HepG2 (cell line): ENCODE data around the gene SERTAD3.

ENCODE experiments used
- ARID2 ChIP-seq: sonication (generic); formaldehyde crosslinking; IDR thresholded peaks from 2 replicates; pipeline ENCODE4 v1.8.1; 2022; ENCODE audit warnings: mild to moderate bottlenecking, missing genetic modification reagents, borderline replicate concordance
- CBFB ChIP-seq: sonication (generic); formaldehyde crosslinking; IDR thresholded peaks from 2 replicates; pipeline ENCODE4 v1.4.0; 2020; ENCODE audit warnings: missing genetic modification reagents
- FOXJ3 ChIP-seq: sonication (generic); formaldehyde crosslinking; IDR thresholded peaks from 2 replicates; pipeline ENCODE4 v1.4.0; 2020; ENCODE audit warnings: missing genetic modification reagents, mild to moderate bottlenecking, borderline replicate concordance
- HNRNPK ChIP-seq: fragments of 200-400 bp; formaldehyde crosslinking; IDR thresholded peaks from 2 replicates; pipeline ENCODE4 v1.6.1; 2018; ENCODE audit warnings: low read length, low read depth, moderate library complexity, mild to moderate bottlenecking; ENCODE audit not compliant: poor library complexity, severe bottlenecking
- HOMEZ ChIP-seq: IDR thresholded peaks from 2 replicates; pipeline ENCODE4 v1.6.1; 2016; ENCODE audit warnings: low read depth
- POLR2A ChIP-seq, 2 experiments: IDR thresholded peaks; 2 replicates each; pipeline ENCODE4 v1.6.1; 2011; ENCODE audit warnings: low read depth in 2 of 2, low read length in 2 of 2, mild to moderate bottlenecking in 1 of 2, moderate library complexity in 1 of 2; ENCODE audit not compliant: insufficient read depth in 1 of 2
- STAT6 ChIP-seq: sonication (generic); formaldehyde crosslinking; IDR thresholded peaks from 2 replicates; pipeline ENCODE4 v1.4.0; 2020; ENCODE audit warnings: missing genetic modification reagents, mild to moderate bottlenecking, borderline replicate concordance
- ZBTB42 ChIP-seq: sonication (generic); formaldehyde crosslinking; IDR thresholded peaks from 2 replicates; pipeline ENCODE4 v1.5.0; 2020; ENCODE audit warnings: mild to moderate bottlenecking, missing genetic modification reagents
- ZNF510 ChIP-seq: sonication (generic); formaldehyde crosslinking; IDR thresholded peaks from 2 replicates; pipeline ENCODE4 v1.4.0; 2020; ENCODE audit warnings: low read depth, mild to moderate bottlenecking, missing genetic modification reagents
- TF ChIP-seq, protein P1 (sequence below), 2 experiments: sonication (generic) in 1 of 2; formaldehyde crosslinking in 1 of 2; IDR thresholded peaks; 2 replicates each; pipeline versions ENCODE4 v1.5.1 to v1.6.1; 2011 to 2020; ENCODE audit warnings: borderline replicate concordance in 1 of 2, low read depth in 1 of 2, low read length in 1 of 2, mild to moderate bottlenecking in 1 of 2, missing genetic modification reagents in 1 of 2, moderate library complexity in 1 of 2

DNA sequence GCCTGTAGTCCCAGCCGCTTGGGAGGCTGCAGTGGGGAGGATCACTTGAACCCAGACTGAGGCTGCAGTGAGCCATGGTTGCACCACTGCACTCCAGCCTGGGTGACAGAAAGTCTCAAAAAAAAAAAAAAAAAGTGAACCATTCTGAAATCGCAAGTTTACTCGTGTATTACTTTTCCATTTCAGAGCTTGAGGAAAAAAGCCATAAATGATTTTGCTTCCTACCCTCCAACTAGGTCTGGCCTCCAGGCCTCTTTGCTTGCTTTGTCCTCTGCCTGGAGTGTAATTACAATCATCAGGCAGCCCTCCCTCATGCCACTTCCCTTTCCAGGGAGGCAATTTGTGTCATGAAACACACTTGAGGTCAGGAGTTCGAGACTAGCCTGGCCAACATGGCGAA lies 12.9 kb upstream of the SERTAD3 start:
- TF ChIP-seq, protein P1, sequence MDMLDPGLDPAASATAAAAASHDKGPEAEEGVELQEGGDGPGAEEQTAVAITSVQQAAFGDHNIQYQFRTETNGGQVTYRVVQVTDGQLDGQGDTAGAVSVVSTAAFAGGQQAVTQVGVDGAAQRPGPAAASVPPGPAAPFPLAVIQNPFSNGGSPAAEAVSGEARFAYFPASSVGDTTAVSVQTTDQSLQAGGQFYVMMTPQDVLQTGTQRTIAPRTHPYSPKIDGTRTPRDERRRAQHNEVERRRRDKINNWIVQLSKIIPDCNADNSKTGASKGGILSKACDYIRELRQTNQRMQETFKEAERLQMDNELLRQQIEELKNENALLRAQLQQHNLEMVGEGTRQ (IDR thresholded peaks at IDR 0.05; ENCODE audit: low read depth, low read length) = no peak
- TF ChIP-seq, protein P1 (CRISPR knock-in tag; IDR thresholded peaks at IDR 0.05; ENCODE audit: borderline replicate concordance) = no peak
- TF ChIP-seq POLR2A (IDR thresholded peaks at IDR 0.05; ENCODE audit: insufficient read depth in 1 of 2, low read depth in 2 of 2, low read length in 2 of 2) (no peak), ARID2 (CRISPR knock-in tag) (no peak), FOXJ3 (CRISPR knock-in tag) (no peak), CBFB (CRISPR knock-in tag) (no peak), HOMEZ (CRISPR knock-in tag) (no peak), STAT6 (no peak), ZBTB42 (CRISPR knock-in tag) (no peak), HNRNPK (no peak), ZNF510 (CRISPR knock-in tag) (no peak)
